ENCODE data around the gene ARSK. TPM values are rescaled to one million over a fixed set of nuclear protein-coding genes. Genes with fewer than 3 reads are reported as not detected.

ARSK gene
- total RNA-seq, 2 experiments from 2014 or later = 4.5 to 4.6 TPM

GRCh38 chr5:95533106-95533505, 21.8 kb upstream of the ARSK start:
- Mint-ChIP-seq H3K4me3 (no peak overlapping the region), H3K36me3 (peaks cover 39% of the 10 kb centered on the region), H3K4me1 (ENCODE audit: low read depth) (peaks cover 16% of the 10 kb centered on the region), H3K27ac (peak overlapping the region; percentile 44), H3K27me3 (no peaks in the 10 kb centered on the region), H3K9me3 (no peaks in the 10 kb centered on the region)
- POLR2A ChIA-PET = no interaction called here
- no peak for DNase-seq
- CTCF ChIA-PET = no interaction called here
- intact Hi-C loops (cut with micrococcal nuclease) = no loop called here

DNA sequence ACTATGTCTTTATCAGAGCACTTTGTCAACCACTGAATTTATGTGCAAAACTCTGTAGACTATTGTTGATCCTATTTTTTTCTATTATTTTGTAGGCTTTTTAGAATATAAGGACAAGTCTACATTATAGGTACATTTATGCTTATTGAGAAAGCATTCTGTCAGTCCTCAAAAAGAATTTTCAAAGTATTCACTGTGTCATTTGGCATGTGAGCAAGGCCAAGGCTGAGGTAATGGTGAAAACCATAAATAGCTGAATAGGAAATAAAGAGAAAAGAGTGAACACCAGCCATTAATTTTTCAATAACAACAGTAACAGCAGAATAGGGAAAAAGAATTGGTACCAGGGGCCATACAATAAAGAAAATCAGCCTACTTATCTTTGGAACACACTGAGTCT, 21.1 kb upstream of the ARSK start:
- no peak for DNase-seq
- POLR2A ChIA-PET = no interaction called here
- no peak overlapping the region for H3K27ac Mint-ChIP-seq
- H3K4me1 Mint-ChIP-seq (ENCODE audit: low read depth) = peaks cover 16% of the 10 kb centered on the region
- intact Hi-C loops (cut with micrococcal nuclease) = no loop called here
- peaks cover 36% of the 10 kb centered on the region for H3K36me3 Mint-ChIP-seq
- H3K9me3 Mint-ChIP-seq = no peaks in the 10 kb centered on the region
- H3K4me3 Mint-ChIP-seq = no peak overlapping the region
- no peaks in the 10 kb centered on the region for H3K27me3 Mint-ChIP-seq
- CTCF ChIA-PET = no interaction called here

- Mint-ChIP-seq H3K9me3 (no peaks in the 10 kb centered on the region), H3K27me3 (no peaks in the 10 kb centered on the region), H3K36me3 (peaks cover 51% of the 10 kb centered on the region), H3K27ac (no peak overlapping the region), H3K4me1 (ENCODE audit: low read depth) (peaks cover 16% of the 10 kb centered on the region), H3K4me3 (no peak overlapping the region)
- intact Hi-C loops (cut with micrococcal nuclease) = no loop called here
- CTCF ChIA-PET = no interaction called here
- DNase-seq = no peak
- POLR2A ChIA-PET = no interaction called here
These were observed 17.4 kb upstream of the ARSK start for GRCh38 chr5:95537501-95537900.

GRCh38 chr5:95543017-95543705, 11.7 kb upstream of the ARSK start:
- intact Hi-C loops (cut with micrococcal nuclease) = no loop called here
- H3K27ac Mint-ChIP-seq = no peak overlapping the region
- CTCF ChIA-PET = interaction anchor here (1.3 kb wide), 1 partner anchor 80 kb away, joined by 3 read pairs; no protein-coding TSS in a partner anchor
- POLR2A ChIA-PET = no interaction called here
- H3K4me3 Mint-ChIP-seq = no peak overlapping the region
- no peak for DNase-seq
- peaks cover 35% of the 10 kb centered on the region for H3K36me3 Mint-ChIP-seq
- H3K4me1 Mint-ChIP-seq (ENCODE audit: low read depth) = peaks cover 9% of the 10 kb centered on the region
- H3K9me3 Mint-ChIP-seq = no peaks in the 10 kb centered on the region
- no peaks in the 10 kb centered on the region for H3K27me3 Mint-ChIP-seq

DNA sequence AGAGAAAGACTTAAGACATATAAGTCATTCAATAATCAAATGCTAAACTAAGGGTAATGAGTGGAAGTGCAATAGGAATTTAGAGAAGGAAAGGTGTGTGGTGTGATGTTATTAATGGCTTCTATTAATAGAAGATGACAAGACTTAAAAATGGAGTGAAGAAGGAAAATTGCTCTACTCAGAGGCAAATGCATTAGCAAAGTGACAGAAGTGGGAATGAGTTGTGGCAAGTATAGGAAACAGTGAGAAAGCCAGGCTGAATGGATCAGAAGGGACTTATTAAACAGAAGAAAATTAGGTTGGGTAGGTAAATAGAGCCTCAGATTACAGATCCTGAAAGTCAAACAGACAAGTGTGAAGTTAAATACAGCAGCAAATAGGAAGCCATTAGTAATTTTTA, 5.9 kb upstream of the ARSK start:
- peaks cover 36% of the 10 kb centered on the region for H3K4me1 Mint-ChIP-seq (ENCODE audit: low read depth)
- intact Hi-C loops (cut with micrococcal nuclease) = no loop called here
- H3K4me3 Mint-ChIP-seq = no peak overlapping the region
- no peak overlapping the region for H3K27ac Mint-ChIP-seq
- no peaks in the 10 kb centered on the region for H3K9me3 Mint-ChIP-seq
- no peak for DNase-seq
- ChIA-PET CTCF (no interaction called here), POLR2A (no interaction called here)
- H3K27me3 Mint-ChIP-seq = no peaks in the 10 kb centered on the region
- H3K36me3 Mint-ChIP-seq = peaks cover 25% of the 10 kb centered on the region

DNA sequence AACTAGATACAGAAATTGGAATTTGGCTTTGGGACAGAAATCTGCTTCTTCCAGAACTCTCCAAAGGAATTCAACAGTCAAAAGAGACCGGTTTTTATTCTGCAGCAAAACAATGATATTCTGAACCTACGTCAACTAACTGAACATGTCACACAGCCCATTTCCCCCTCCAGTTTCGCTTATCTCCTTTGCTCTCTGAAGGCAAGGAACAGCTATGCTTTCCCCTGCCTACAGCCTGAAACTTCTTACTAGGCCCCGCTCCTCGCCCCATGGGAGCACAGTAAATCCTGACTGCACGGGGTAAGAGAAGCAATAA, 612 bp upstream of the ARSK start:
- intact Hi-C loops (cut with micrococcal nuclease) = loop anchor here (2.0 to 10.0 kb wide), 4 partner anchors 161 to 1108 kb away; partner anchors contain the start of genes CAST and GLRX

GRCh38 chr5:95555553-95555952, 652 bp downstream of the ARSK start:
- DNase-seq = no peak
- peak overlapping the region; percentile 89 for H3K4me3 Mint-ChIP-seq
- H3K9me3 Mint-ChIP-seq = no peaks in the 10 kb centered on the region
- POLR2A ChIA-PET = interaction anchor here (1.0 to 1.6 kb wide), 2 partner anchors 76 to 91 kb away, joined by 5 read pairs; partner anchors contain the start of gene RFESD
- no peaks in the 10 kb centered on the region for H3K27me3 Mint-ChIP-seq
- H3K27ac Mint-ChIP-seq = peak overlapping the region; percentile 92
- peaks cover 13% of the 10 kb centered on the region for H3K36me3 Mint-ChIP-seq
- intact Hi-C loops (cut with micrococcal nuclease) = loop anchor here (1.0 to 10.0 kb wide), 7 partner anchors 36 to 1628 kb away; partner anchors contain the start of genes GPR150, RFESD and RIOK2
- peaks cover 42% of the 10 kb centered on the region for H3K4me1 Mint-ChIP-seq (ENCODE audit: low read depth)
- CTCF ChIA-PET = interaction anchor here (0.5 to 1.0 kb wide), 3 partner anchors 14 to 258 kb away, joined by 3 to 5 read pairs (median 5); partner anchors contain the start of gene RFESD

More for the DNA sequence above, 612 bp upstream of the ARSK start:
- POLR2A ChIA-PET = interaction anchor here (0.6 kb wide), 2 partner anchors 10 to 35 kb away, joined by 3 read pairs; no protein-coding TSS in a partner anchor
- Mint-ChIP-seq H3K36me3 (peaks cover 14% of the 10 kb centered on the region), H3K4me1 (ENCODE audit: low read depth) (peaks cover 44% of the 10 kb centered on the region), H3K27ac (peak overlapping the region; percentile 92), H3K27me3 (no peaks in the 10 kb centered on the region), H3K4me3 (peak overlapping the region; percentile 89), H3K9me3 (no peaks in the 10 kb centered on the region)
- no peak for DNase-seq
- CTCF ChIA-PET = interaction anchor here (0.6 to 1.0 kb wide), 2 partner anchors 69 to 92 kb away, joined by 3 to 5 read pairs; partner anchors contain the start of gene RFESD

DNA sequence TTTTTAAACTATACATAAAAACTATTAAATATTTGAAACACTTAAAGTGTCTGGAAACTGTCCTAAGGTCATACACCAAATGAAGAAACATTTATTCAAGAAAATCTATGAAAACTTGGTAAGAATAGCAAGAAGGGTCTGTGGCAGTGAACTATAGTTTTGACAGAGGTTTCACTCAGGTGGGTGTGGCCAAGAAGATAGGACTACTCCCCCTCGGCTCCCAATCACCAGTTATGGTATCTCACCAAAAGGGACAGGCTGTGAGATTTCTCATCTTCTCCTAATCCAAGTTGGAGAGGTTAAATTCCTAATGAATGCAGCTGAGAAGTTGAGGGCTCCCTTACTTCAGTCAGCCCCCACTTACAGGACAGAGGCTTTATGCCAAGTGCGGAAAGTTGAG, 2.9 kb downstream of the ARSK start:
- ChIA-PET POLR2A (no interaction called here), CTCF (interaction anchor here (1.0 kb wide), 1 partner anchor 648 kb away, joined by 3 read pairs; no protein-coding TSS in a partner anchor)
- peaks cover 2% of the 10 kb centered on the region for H3K36me3 Mint-ChIP-seq
- peaks cover 24% of the 10 kb centered on the region for H3K4me1 Mint-ChIP-seq (ENCODE audit: low read depth)
- no peak overlapping the region for H3K27ac Mint-ChIP-seq
- no peaks in the 10 kb centered on the region for H3K9me3 Mint-ChIP-seq
- intact Hi-C loops (cut with micrococcal nuclease) = loop anchor here (10.0 kb wide), 1 partner anchor 157 kb away; no protein-coding TSS in a partner anchor
- no peaks in the 10 kb centered on the region for H3K27me3 Mint-ChIP-seq
- no peak overlapping the region for H3K4me3 Mint-ChIP-seq
- no peak for DNase-seq

DNA sequence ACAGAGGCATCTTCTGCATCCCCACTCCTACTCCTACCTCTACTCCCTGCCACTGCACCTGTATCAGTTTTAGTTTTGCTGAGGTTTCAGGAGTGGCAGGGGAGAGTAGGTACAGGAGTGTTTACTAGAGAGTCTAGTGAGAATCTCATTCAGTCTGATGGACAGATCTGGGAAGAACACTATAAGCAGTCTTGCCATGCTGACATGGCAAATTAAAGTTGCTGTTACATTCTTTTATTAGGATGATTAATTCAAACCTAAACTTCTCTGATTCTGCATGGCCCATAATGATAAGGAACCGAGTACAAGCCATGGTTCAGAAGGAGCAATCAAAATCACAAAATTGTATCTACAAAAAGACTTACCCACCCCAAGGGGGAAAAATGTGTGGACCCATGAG, 7.4 kb downstream of the ARSK start:
- Mint-ChIP-seq H3K4me1 (ENCODE audit: low read depth) (peaks cover 6% of the 10 kb centered on the region), H3K36me3 (peaks cover 5% of the 10 kb centered on the region), H3K9me3 (no peaks in the 10 kb centered on the region), H3K27me3 (no peaks in the 10 kb centered on the region), H3K4me3 (no peak overlapping the region), H3K27ac (no peak overlapping the region)
- ChIA-PET CTCF (no interaction called here), POLR2A (no interaction called here)
- intact Hi-C loops (cut with micrococcal nuclease) = no loop called here
- DNase-seq = no peak

DNA sequence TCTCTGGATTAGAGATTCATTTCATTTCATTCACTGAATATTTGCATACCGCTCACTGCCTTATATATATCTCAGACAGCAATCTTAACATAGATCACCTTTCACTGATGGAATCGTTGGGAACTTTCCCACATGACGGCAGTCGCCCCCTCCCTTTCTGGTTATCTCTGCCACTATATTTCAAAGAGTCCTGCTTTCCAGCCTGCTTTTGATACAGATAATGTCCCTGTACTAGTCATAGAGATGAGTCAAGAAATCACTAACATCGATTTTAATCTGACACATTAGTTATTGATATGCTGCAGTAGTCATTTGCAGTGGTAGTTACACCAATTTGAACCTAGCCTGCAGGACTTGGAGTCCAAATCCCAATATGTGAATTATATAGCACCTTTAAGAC, 8.5 kb downstream of the ARSK start:
- ChIA-PET POLR2A (no interaction called here), CTCF (no interaction called here)
- Mint-ChIP-seq H3K36me3 (peaks cover 14% of the 10 kb centered on the region), H3K27me3 (no peaks in the 10 kb centered on the region), H3K27ac (no peak overlapping the region), H3K4me1 (ENCODE audit: low read depth) (peaks cover 1% of the 10 kb centered on the region), H3K4me3 (no peak overlapping the region), H3K9me3 (no peaks in the 10 kb centered on the region)
- intact Hi-C loops (cut with micrococcal nuclease) = no loop called here
- no peak for DNase-seq

GRCh38 chr5:95564450-95564849, 9.5 kb downstream of the ARSK start:
- Mint-ChIP-seq H3K27me3 (no peaks in the 10 kb centered on the region), H3K36me3 (peaks cover 18% of the 10 kb centered on the region), H3K9me3 (no peaks in the 10 kb centered on the region), H3K4me3 (no peak overlapping the region), H3K4me1 (ENCODE audit: low read depth) (no peaks in the 10 kb centered on the region), H3K27ac (no peak overlapping the region)
- ChIA-PET POLR2A (interaction anchor here (1.0 kb wide), 1 partner anchor 10 kb away, joined by 3 read pairs; the partner anchor contains the start of genes ARSK and SKIC3), CTCF (interaction anchor here (0.6 to 1.2 kb wide), 3 partner anchors 100 to 739 kb away, joined by 3 to 4 read pairs (median 3); no protein-coding TSS in a partner anchor)
- DNase-seq = no peak
- intact Hi-C loops (cut with micrococcal nuclease) = no loop called here

- POLR2A ChIA-PET = no interaction called here
- H3K27ac Mint-ChIP-seq = no peak overlapping the region
- peaks cover 24% of the 10 kb centered on the region for H3K36me3 Mint-ChIP-seq
- no peaks in the 10 kb centered on the region for H3K27me3 Mint-ChIP-seq
- H3K4me3 Mint-ChIP-seq = no peak overlapping the region
- DNase-seq = no peak
- H3K9me3 Mint-ChIP-seq = no peaks in the 10 kb centered on the region
- intact Hi-C loops (cut with micrococcal nuclease) = no loop called here
- CTCF ChIA-PET = interaction anchor here (1.2 kb wide), 1 partner anchor 216 kb away, joined by 4 read pairs; no protein-coding TSS in a partner anchor
- no peaks in the 10 kb centered on the region for H3K4me1 Mint-ChIP-seq (ENCODE audit: low read depth)
These were observed 10.5 kb downstream of the ARSK start for GRCh38 chr5:95565280-95565920.

Data from activated CD4-positive, alpha-beta memory T cell treated with anti-CD3 and anti-CD28 coated beads for 36 hours (primary cell).